Stimulated activated CD8-positive, alpha-beta memory T cell treated with anti-CD3 and anti-CD28 coated beads, Interleukin-15, amount 100 ng/mL, for 48 hours (primary cell): ENCODE results near the gene CASP3.

Experiments used
- DNase-seq, 2 donors: peaks; one replicate each; pipeline ENCODE4 v3.0.0-alpha.2; 2020; ENCODE audit warnings: low read depth in 2 of 2

The CASP3 gene

GRCh38 chr4:184649026-184649970, at the start of gene CASP3, which contains the start of gene PRIMPOL:
TSS of gene CASP3 (minus strand) at chr4:184649447. CDS start at chr4:184638453, 10,994 bp downstream.
TSS of gene PRIMPOL (plus strand) at chr4:184649738. CDS start at chr4:184657141, 7,403 bp downstream.
- peak; percentile 96 to 97 for DNase-seq

- no peak for DNase-seq
These were observed 48.7 kb upstream of the CASP3 start for GRCh38 chr4:184697956-184698355.

- DNase-seq, result no peak
These were observed 46.1 kb upstream of the CASP3 start for GRCh38 chr4:184695178-184695896.

- no peak for DNase-seq
These were observed 45.2 kb upstream of the CASP3 start for GRCh38 chr4:184694412-184694956.

- DNase-seq, result no peak
These were observed 43.8 kb upstream of the CASP3 start for GRCh38 chr4:184693056-184693455.

- DNase-seq, result no peak
These were observed 40.4 kb upstream of the CASP3 start for GRCh38 chr4:184689681-184690080.

GRCh38 chr4:184688447-184688846, 39.2 kb upstream of the CASP3 start:
- DNase-seq, result no peak

GRCh38 chr4:184688005-184688404, 38.8 kb upstream of the CASP3 start:
- no peak for DNase-seq

GRCh38 chr4:184684491-184685189, 35.4 kb upstream of the CASP3 start:
- DNase-seq, result no peak

- no peak for DNase-seq
These were observed 32.7 kb upstream of the CASP3 start for GRCh38 chr4:184681916-184682315.

- DNase-seq, result no peak
These were observed 31.5 kb upstream of the CASP3 start for GRCh38 chr4:184680698-184681097.

GRCh38 chr4:184675821-184676492, 26.7 kb upstream of the CASP3 start:
- no peak for DNase-seq

GRCh38 chr4:184675018-184675417, 25.8 kb upstream of the CASP3 start:
- DNase-seq, result no peak

- no peak for DNase-seq
These were observed 24.8 kb upstream of the CASP3 start for GRCh38 chr4:184674011-184674410.

- DNase-seq, result no peak
These were observed 23.5 kb upstream of the CASP3 start for GRCh38 chr4:184672741-184673140.

GRCh38 chr4:184671101-184671500, 21.9 kb upstream of the CASP3 start:
- no peak for DNase-seq

GRCh38 chr4:184669251-184669650, 20.0 kb upstream of the CASP3 start:
- no peak for DNase-seq

- DNase-seq, result no peak
These were observed 19.4 kb upstream of the CASP3 start for GRCh38 chr4:184668511-184669114.

GRCh38 chr4:184668096-184668495, 18.8 kb upstream of the CASP3 start:
- DNase-seq, result no peak

GRCh38 chr4:184666670-184667069, 17.4 kb upstream of the CASP3 start:
- DNase-seq, result no peak
